K562 (cell line): ENCODE results near the gene TYRP1. TPM values are rescaled to one million over a fixed set of nuclear protein-coding genes. Genes with fewer than 3 reads are reported as not detected.

Source experiments
- ATAC-seq: fragments of 200-7000 bp; cut with Tn5 transposase; 3 replicates; pipeline ENCODE4 v1.9.1; 2020; ENCODE audit warnings: moderate library complexity
- BruUV-seq: library from RNA; stranded (reverse); fragments of 400-500 nt; replicated peaks from 2 replicates; lab custom pipeline; 2021; lab: Mats Ljungman, UMichigan
- CTCF ChIA-PET: fragments of 300-600 bp; formaldehyde crosslinking; extraction: SDS; loops from one replicate; lab custom pipeline; 2021; ENCODE audit warnings: low intra/inter-chr PET ratio; lab: Yijun Ruan, JAX
- POLR2A ChIA-PET: fragments of 300-600, 350-650 bp; sonication (Branson Sonifier 250); formaldehyde crosslinking; extraction: SDS; loops from one replicate; lab custom pipeline; 2021; ENCODE audit warnings: antibody characterized with exemption, inconsistent platforms; lab: Yijun Ruan, JAX
- DNase-seq, 4 experiments: peaks; one replicate each; pipeline versions ENCODE4 v3.0.0 to v3.0.0-alpha.2; 2011 to 2018; ENCODE audit warnings: low spot score in 3 of 4, mixed read lengths in 3 of 4; ENCODE audit errors: extremely low read depth in 1 of 4
- FAIRE-seq: peaks from 2 replicates; lab custom pipeline; 2011; peaks lifted over from hg19 to GRCh38; lab: Jason Lieb, UNC
- H2AFZ ChIP-seq: 2 replicates; pipeline ENCODE4 v1.6.0; 2011; ENCODE audit warnings: low read depth, low read length, control low read depth, inconsistent platforms
- H3K27ac ChIP-seq: fragments of 200-600 bp; 3 replicates; pipeline ENCODE4 v1.8.0; 2011; ENCODE audit warnings: low read depth, mild to moderate bottlenecking, control low read depth, inconsistent platforms, low read length, moderate library complexity, mixed read lengths; ENCODE audit errors: extremely low read depth
- H3K27me3 ChIP-seq, 2 experiments: fragments of 300-600 bp in 1 of 2; 2 replicates in 1 of 2; 3 replicates in 1 of 2; pipeline versions ENCODE4 v1.6.0 to v1.8.0; 2011; ENCODE audit warnings: inconsistent platforms in 2 of 2, low read length in 2 of 2, mild to moderate bottlenecking in 1 of 2, mixed read lengths in 1 of 2, moderate library complexity in 1 of 2; ENCODE audit not compliant: control insufficient read depth in 2 of 2, insufficient read depth in 2 of 2
- H3K36me3 ChIP-seq: fragments of 300-600 bp; 3 replicates; pipeline ENCODE4 v1.8.0; 2011; ENCODE audit warnings: mild to moderate bottlenecking, low read length, inconsistent platforms; ENCODE audit not compliant: control insufficient read depth, insufficient read depth
- H3K4me1 ChIP-seq, 2 experiments: fragments of 200-600 bp in 1 of 2; replicated peaks in 1 of 2; 2 replicates in 1 of 2; 3 replicates in 1 of 2; pipeline versions ENCODE4 v1.5.1 to v1.8.0; 2011; ENCODE audit warnings: inconsistent platforms in 2 of 2, low read length in 2 of 2, mild to moderate bottlenecking in 1 of 2, mixed read lengths in 1 of 2, moderate library complexity in 1 of 2; ENCODE audit not compliant: control insufficient read depth in 2 of 2, insufficient read depth in 2 of 2
- H3K4me2 ChIP-seq: 2 replicates; pipeline ENCODE4 v1.6.1; 2011; ENCODE audit warnings: low read length, control low read depth, inconsistent platforms, mixed read lengths; ENCODE audit not compliant: insufficient read depth
- H3K4me3 ChIP-seq: fragments of 200-600 bp; sonication (generic), shearing (Covaris generic); 2 replicates; pipeline ENCODE4 v1.5.1; 2016; ENCODE audit warnings: control low read depth, inconsistent platforms
- H3K79me2 ChIP-seq: fragments of 200-600 bp; 3 replicates; pipeline ENCODE4 v1.8.0; 2011; ENCODE audit warnings: low read length, inconsistent platforms; ENCODE audit not compliant: control insufficient read depth, insufficient read depth
- H3K9ac ChIP-seq, 2 experiments: 2 replicates each; pipeline versions ENCODE4 v1.6.0 to v1.6.1; 2011; ENCODE audit warnings: low read depth in 2 of 2, low read length in 2 of 2, control low read depth in 1 of 2, inconsistent platforms in 1 of 2, mild to moderate bottlenecking in 1 of 2, mixed read lengths in 1 of 2; ENCODE audit not compliant: insufficient read depth in 1 of 2
- H3K9me1 ChIP-seq: one replicate; pipeline ENCODE4 v1.6.0; 2011; ENCODE audit warnings: inconsistent platforms, mild to moderate bottlenecking, low read length, moderate library complexity; ENCODE audit not compliant: control insufficient read depth, insufficient read depth
- H3K9me3 ChIP-seq: replicated peaks from 2 replicates; pipeline ENCODE4 v1.5.1; 2011; ENCODE audit warnings: low read depth, low read length, inconsistent platforms; ENCODE audit not compliant: control insufficient read depth, insufficient read depth
- H4K20me1 ChIP-seq: replicated peaks from 2 replicates; pipeline ENCODE4 v1.6.1; 2011; ENCODE audit warnings: low read length, inconsistent platforms, mixed read lengths; ENCODE audit not compliant: control insufficient read depth, insufficient read depth
- ASH1L ChIP-seq: fragments of 450-650 bp; IDR thresholded peaks from 2 replicates; pipeline ENCODE4 v1.6.1; 2018; ENCODE audit warnings: borderline replicate concordance, mild to moderate bottlenecking, low read depth; ENCODE audit not compliant: partially characterized antibody
- BRF1 ChIP-seq: IDR thresholded peaks from 3 replicates; pipeline ENCODE4 v1.6.1; 2011; ENCODE audit warnings: borderline replicate concordance, mild to moderate bottlenecking; ENCODE audit not compliant: insufficient read length; ENCODE audit errors: extremely low read depth
- COPS2 ChIP-seq: fragments of 450-650 bp; conservative IDR thresholded peaks from 2 replicates; pipeline ENCODE4 v1.6.1; 2016; ENCODE audit warnings: mild to moderate bottlenecking, moderate library complexity
- ERF ChIP-seq: fragments of 450-650 bp; formaldehyde crosslinking; IDR thresholded peaks from 2 replicates; pipeline ENCODE4 v1.4.0; 2020; ENCODE audit warnings: mild to moderate bottlenecking, mixed read lengths
- ESRRA ChIP-seq: fragments of 450-650 bp; IDR thresholded peaks from 2 replicates; pipeline ENCODE4 v1.6.1; 2014; ENCODE audit warnings: low read depth, mild to moderate bottlenecking, moderate library complexity, borderline replicate concordance
- ESRRB ChIP-seq: fragments of 250-450 bp; sonication (Bioruptor Pico); IDR thresholded peaks from 2 replicates; pipeline ENCODE4 v1.5.0; 2020; ENCODE audit warnings: mild to moderate bottlenecking, moderate library complexity, borderline replicate concordance
- GTF2A2 ChIP-seq: IDR thresholded peaks from 2 replicates; pipeline ENCODE4 v1.6.1; 2016; ENCODE audit warnings: mild to moderate bottlenecking, missing genetic modification characterization, missing compliant biosample characterization
- HNRNPL ChIP-seq: fragments of 200-400 bp; formaldehyde crosslinking; IDR thresholded peaks from 2 replicates; pipeline ENCODE4 v1.6.1; 2017; ENCODE audit warnings: low read depth, mild to moderate bottlenecking, low read length
- PHF20 ChIP-seq: fragments of 450-650 bp; IDR thresholded peaks from 2 replicates; pipeline ENCODE4 v1.6.1; 2018; ENCODE audit not compliant: partially characterized antibody
- RAD21 ChIP-seq, 2 experiments: fragments of 250-450 bp in 1 of 2; fragments of 450-650 bp in 1 of 2; sonication (Bioruptor Pico) in 1 of 2; formaldehyde crosslinking in 1 of 2; IDR thresholded peaks in 1 of 2; conservative IDR thresholded peaks in 1 of 2; 2 replicates each; pipeline versions ENCODE4 v1.4.0 to v1.8.0; 2020 to 2022; ENCODE audit warnings: mild to moderate bottlenecking in 2 of 2, moderate library complexity in 1 of 2
- SPI1 ChIP-seq: IDR thresholded peaks from 2 replicates; pipeline ENCODE4 v1.6.1; 2011; ENCODE audit warnings: low read depth, low read length, control low read depth, borderline replicate concordance
- WGBS: fragments of 100-300 bp; shearing (Covaris generic); methylation state at CpG from one replicate; pipeline ENCODE4 v1.1.6; 2016; ENCODE audit warnings: low coverage, mixed read lengths; ENCODE audit not compliant: insufficient coverage; ENCODE audit errors: missing lambda C conversion rate; 5-methylcytosine and 5-hydroxymethylcytosine counted together
- in situ Hi-C: fragments of 300-500 bp; cut with MboI; formaldehyde crosslinking; loops from 4 replicates; pipeline ENCODE4 v1.15.0; 2018; ENCODE audit warnings: inconsistent platforms, mixed read lengths
- intact Hi-C: fragments of 100-400 bp; cut with micrococcal nuclease; formaldehyde crosslinking; loops from 2 replicates; pipeline ENCODE4 v1.14.2; 2022
- polyA plus RNA-seq, 8 experiments: library from polyadenylated mRNA; depleted of rRNA in 4 of 8; stranded (reverse) in 5 of 8; unstranded in 3 of 8; fragments of >200 nt; fragmentation: Nextera tagmentation in 2 of 8; fragmentation: Illumina TruSeq in 1 of 8; extraction: Ambion mirVana in 2 of 8; extraction: Trizol in 1 of 8; gene quantifications; 2 replicates each; pipeline versions ENCODE4 v1.2.1 to v1.2.3, GENCODE V29; 2011 to 2014; ENCODE audit warnings: inconsistent platforms in 1 of 8, missing spikeins in 1 of 8
- total RNA-seq, 7 experiments: library from RNA; depleted of rRNA in 6 of 7; stranded (reverse); fragments of >200 nt in 6 of 7; fragmentation: Illumina TruSeq in 2 of 7; extraction: Trizol in 2 of 7; gene quantifications; 2 replicates each; pipeline versions ENCODE4 v1.2.1 to v1.2.3, GENCODE V29; 2011 to 2021; ENCODE audit warnings: low replicate concordance in 1 of 7

The TYRP1 gene
- total and polyA plus RNA-seq, 9 of the 15 experiments (the other 6 are each of a cell fraction or from before 2014, with no cell fraction given): not detected

DNA sequence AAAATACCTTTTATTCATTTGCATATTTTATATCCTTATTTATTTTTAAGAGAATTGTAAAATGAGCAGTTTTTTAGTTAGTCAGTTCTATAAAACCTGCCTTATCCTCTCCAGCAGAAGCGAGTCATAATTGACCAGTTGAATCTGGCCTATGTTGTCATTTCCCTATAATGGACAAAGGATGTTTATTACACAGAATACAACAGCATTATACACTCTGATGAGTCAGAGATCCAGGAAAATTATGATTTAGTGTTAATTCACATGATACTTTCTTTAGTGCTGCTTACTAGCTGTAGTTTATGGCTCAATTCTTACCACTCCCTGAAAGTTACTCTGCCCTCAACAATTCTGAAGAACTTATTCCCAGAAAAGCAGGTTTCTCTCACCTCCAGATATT lies 54.8 kb downstream of the TYRP1 start:
- ATAC-seq: no peak
- Histone ChIP-seq H2AFZ (no peak overlapping the region), H3K4me2 (no peak overlapping the region), H3K4me1 (no peaks in the 10 kb centered on the region), H3K4me3 (no peak overlapping the region), H3K9ac (no peak overlapping the region), H3K79me2 (no peaks in the 10 kb centered on the region), H4K20me1 (no peaks in the 10 kb centered on the region), H3K9me1 (no peaks in the 10 kb centered on the region), H3K36me3 (no peaks in the 10 kb centered on the region), H3K27ac (no peak overlapping the region), H3K9me3 (no peaks in the 10 kb centered on the region), H3K27me3 (no peaks in the 10 kb centered on the region)
- intact Hi-C loops: no loop called here
- no TSS peak for BruUV-seq
- no peak for FAIRE-seq
- TF ChIP-seq PHF20 (no peak), RAD21 (CRISPR knock-in tag; conservative IDR thresholded peaks at IDR 0.05 in 1 of 2, IDR thresholded peaks at IDR 0.05 in 1 of 2) (no peak), COPS2 (no peak), HNRNPL (no peak), SPI1 (no peak), ESRRB (CRISPR knock-in tag) (no peak), BRF1 (no peak), GTF2A2 (tag) (no peak), ERF (CRISPR knock-in tag) (no peak), ESRRA (no peak), ASH1L (no peak)
- ChIA-PET CTCF (no interaction called here), POLR2A (no interaction called here)
- in situ Hi-C loops: no loop called here
- no peak for DNase-seq
- 0% methylated on average over 1 of the region's 1 CpG for WGBS
